ENCODE results near the gene GBP4.

- TF ChIP-seq, protein P1, sequence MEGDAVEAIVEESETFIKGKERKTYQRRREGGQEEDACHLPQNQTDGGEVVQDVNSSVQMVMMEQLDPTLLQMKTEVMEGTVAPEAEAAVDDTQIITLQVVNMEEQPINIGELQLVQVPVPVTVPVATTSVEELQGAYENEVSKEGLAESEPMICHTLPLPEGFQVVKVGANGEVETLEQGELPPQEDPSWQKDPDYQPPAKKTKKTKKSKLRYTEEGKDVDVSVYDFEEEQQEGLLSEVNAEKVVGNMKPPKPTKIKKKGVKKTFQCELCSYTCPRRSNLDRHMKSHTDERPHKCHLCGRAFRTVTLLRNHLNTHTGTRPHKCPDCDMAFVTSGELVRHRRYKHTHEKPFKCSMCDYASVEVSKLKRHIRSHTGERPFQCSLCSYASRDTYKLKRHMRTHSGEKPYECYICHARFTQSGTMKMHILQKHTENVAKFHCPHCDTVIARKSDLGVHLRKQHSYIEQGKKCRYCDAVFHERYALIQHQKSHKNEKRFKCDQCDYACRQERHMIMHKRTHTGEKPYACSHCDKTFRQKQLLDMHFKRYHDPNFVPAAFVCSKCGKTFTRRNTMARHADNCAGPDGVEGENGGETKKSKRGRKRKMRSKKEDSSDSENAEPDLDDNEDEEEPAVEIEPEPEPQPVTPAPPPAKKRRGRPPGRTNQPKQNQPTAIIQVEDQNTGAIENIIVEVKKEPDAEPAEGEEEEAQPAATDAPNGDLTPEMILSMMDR (IDR thresholded peaks at IDR 0.05; ENCODE audit: poor library complexity), result no peak
- TF ChIP-seq EZH2phosphoT487 (IDR thresholded peaks at IDR 0.05; ENCODE audit: low read depth, severe bottlenecking, unreplicated experiment) (no peak), EZH2 (IDR thresholded peaks at IDR 0.05; ENCODE audit: borderline replicate concordance) (no peak)
Observed at GRCh38 chr1:89176971-89177370, 21.8 kb downstream of the GBP4 start.
